GM06990 (cell line): Measurements from ENCODE around the gene SBK1.

Experiments
- DNase-seq: peaks from one replicate; pipeline ENCODE4 v3.0.0-alpha.2; 2011; ENCODE audit not compliant: insufficient read length; ENCODE audit errors: extremely low read depth
- H3K27me3 ChIP-seq: replicated peaks from 2 replicates; pipeline ENCODE4 v1.6.0; 2011; ENCODE audit warnings: low read length; ENCODE audit not compliant: control insufficient read depth, insufficient read depth
- H3K36me3 ChIP-seq: 2 replicates; pipeline ENCODE4 v1.5.1; 2011; ENCODE audit warnings: low read length; ENCODE audit not compliant: control insufficient read depth, insufficient read depth
- H3K4me3 ChIP-seq: replicated peaks from 2 replicates; pipeline ENCODE4 v1.5.1; 2011; ENCODE audit warnings: low read depth, mild to moderate bottlenecking, control low read depth, low read length
- TF ChIP-seq, protein P1 (sequence below): IDR thresholded peaks from 2 replicates; pipeline ENCODE4 v1.5.1; 2011; ENCODE audit warnings: low read length, control low read depth, mild to moderate bottlenecking, inconsistent platforms; ENCODE audit not compliant: insufficient read depth, poor library complexity, severe bottlenecking

SBK1 gene

DNA sequence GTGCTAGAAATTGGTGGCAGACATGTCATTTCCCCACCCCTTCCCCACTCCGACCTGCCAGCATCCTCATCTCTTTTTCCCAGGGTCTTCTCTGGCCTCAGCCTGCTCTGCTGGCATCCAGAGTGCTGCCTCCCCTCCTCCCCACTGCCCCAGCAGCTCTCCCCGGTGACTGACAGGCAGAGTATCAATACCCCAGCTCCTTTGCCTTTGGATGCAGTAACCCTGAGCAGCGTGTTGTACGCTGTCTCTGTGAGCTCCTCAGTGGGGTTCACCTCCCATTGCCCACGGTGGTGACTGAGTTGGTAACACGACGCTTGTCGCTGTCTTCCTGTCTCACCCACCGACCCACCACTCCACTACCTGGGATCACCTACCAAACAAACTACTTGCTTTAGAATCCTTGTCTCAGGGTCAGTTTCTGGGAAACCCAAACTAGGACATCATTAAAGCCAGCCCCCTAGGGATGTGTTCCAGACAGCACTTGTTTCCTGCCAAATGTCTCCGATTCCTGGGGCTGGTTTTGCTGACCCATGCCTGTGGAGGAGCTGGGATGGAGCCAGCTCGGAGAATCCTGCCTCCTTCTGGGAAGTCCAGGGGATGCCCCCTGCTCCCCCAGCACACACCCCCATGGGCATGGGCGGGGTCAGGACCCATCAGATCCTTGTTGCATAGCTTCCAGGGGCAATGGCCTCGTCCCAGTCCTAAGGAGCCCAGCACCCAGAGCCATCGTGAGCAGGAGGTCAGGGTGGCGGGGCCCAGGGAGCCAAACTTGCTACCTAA is 8.3 kb upstream of the SBK1 start:
- no peak overlapping the region for H3K4me3 ChIP-seq
- no peaks in the 10 kb centered on the region for H3K36me3 ChIP-seq
- DNase-seq, result no peak
- H3K27me3 ChIP-seq, result no peaks in the 10 kb centered on the region; the same call in 1 of the 2 replicates
- TF ChIP-seq, protein P1, sequence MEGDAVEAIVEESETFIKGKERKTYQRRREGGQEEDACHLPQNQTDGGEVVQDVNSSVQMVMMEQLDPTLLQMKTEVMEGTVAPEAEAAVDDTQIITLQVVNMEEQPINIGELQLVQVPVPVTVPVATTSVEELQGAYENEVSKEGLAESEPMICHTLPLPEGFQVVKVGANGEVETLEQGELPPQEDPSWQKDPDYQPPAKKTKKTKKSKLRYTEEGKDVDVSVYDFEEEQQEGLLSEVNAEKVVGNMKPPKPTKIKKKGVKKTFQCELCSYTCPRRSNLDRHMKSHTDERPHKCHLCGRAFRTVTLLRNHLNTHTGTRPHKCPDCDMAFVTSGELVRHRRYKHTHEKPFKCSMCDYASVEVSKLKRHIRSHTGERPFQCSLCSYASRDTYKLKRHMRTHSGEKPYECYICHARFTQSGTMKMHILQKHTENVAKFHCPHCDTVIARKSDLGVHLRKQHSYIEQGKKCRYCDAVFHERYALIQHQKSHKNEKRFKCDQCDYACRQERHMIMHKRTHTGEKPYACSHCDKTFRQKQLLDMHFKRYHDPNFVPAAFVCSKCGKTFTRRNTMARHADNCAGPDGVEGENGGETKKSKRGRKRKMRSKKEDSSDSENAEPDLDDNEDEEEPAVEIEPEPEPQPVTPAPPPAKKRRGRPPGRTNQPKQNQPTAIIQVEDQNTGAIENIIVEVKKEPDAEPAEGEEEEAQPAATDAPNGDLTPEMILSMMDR, result no peak

DNA sequence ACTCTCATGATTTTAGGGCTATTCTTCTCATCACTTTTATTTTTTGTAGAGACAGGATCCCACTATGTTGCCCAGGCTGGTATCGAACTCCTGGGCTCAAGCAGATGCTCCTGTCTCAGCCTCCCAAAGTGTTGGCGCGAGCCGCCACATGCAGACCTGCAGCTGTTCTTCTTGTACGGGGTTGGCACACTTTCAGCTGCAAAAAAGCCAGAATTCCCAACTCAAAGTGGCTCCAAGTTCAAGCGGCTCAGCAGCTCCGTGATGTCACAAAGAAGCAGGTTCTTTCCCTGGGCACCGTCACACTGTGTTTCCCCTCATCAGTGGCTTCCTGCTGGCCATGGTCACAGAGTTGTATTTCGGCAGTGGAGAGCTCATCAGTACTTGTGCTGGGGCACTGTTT is 6.7 kb upstream of the SBK1 start:
- Histone ChIP-seq H3K4me3 (no peak overlapping the region), H3K36me3 (no peaks in the 10 kb centered on the region), H3K27me3 (no peaks in the 10 kb centered on the region; the same call in 1 of the 2 replicates)
- TF ChIP-seq, protein P1, result no peak
- DNase-seq, result no peak

GRCh38 chr16:28288114-28288513 is 4.2 kb upstream of the SBK1 start:
- DNase-seq, result no peak
- H3K4me3 ChIP-seq, result no peak overlapping the region
- TF ChIP-seq, protein P1, result no peak
- no peaks in the 10 kb centered on the region for H3K36me3 ChIP-seq
- H3K27me3 ChIP-seq, result no peaks in the 10 kb centered on the region; the same call in 1 of the 2 replicates

DNA sequence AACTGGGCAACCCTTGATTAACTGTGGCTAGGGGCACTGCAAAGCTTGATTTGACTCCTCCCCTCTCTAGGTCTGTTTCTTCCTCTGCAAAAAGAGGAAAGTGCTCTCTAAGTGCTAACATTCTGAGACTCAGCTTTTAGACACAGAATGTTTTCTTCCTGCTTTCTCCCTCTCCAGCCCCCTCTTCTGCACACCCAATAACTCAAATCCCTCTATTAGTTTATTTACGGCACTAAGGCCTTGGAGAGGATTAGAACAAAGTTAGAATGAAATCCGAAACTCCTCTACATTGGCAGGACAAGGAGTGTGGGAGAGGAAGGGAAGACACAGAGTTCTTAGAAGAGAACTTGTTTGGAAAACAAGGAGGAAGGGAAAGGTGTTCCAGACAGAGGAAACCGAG is 3.3 kb upstream of the SBK1 start:
- Histone ChIP-seq H3K4me3 (no peak overlapping the region), H3K36me3 (no peaks in the 10 kb centered on the region), H3K27me3 (peaks cover 2% of the 10 kb centered on the region; the same call in 1 of the 2 replicates)
- TF ChIP-seq, protein P1, result no peak
- DNase-seq, result no peak

DNA sequence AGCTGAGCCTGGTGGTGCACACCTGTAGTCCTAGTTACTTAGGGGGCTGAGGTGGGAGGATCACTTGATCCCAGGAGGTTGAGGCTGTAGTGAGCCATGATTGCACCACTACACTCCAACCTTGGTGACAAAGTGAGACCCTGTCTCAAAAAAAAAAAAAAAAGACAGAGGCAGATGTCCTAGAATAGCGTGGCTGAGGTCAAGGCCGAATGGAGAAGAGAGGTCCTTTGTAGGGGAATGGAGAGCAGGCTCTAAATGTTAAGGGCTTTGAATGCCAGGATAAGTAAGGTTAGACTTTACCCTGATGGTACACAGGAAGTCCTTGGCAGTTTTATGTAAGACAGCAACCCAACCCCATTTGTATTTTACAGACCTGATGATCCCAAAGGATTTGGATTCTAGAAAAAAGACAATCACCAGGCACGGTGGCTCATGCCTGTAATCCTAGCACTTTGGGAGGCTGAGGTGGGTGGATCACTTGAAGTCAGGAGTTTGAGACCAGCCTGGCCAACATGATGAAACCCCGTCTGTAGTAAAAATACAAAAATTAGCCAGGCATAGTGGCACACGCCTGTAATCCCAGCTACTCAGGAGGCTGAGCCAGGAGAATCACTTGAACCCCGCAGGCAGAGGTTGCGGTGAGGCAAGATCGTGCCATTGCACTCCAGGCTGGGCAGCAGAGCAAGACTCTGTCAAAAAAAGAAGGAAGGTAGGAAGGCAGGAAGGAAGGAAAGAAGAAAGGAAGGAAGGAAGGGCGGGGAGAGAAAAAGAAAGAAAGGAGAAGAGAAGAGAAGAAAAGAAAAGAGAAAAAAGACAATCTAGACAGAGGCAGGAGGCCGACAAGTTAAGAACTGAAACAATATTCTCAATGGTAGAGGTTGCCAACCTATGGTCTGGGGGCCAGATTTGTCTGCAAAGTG is 2.1 kb upstream of the SBK1 start:
- peaks cover 4% of the 10 kb centered on the region; the same call in 1 of the 2 replicates for H3K27me3 ChIP-seq
- TF ChIP-seq, protein P1, result no peak
- no peaks in the 10 kb centered on the region for H3K36me3 ChIP-seq
- no peak for DNase-seq
- H3K4me3 ChIP-seq, result no peak overlapping the region
